K562 (cell line): ENCODE results near the gene PNPLA7. TPM values are rescaled to one million over a fixed set of nuclear protein-coding genes. Genes with fewer than 3 reads are reported as not detected.

Source experiments
- CC2D1A ChIP-seq: fragments of 450-650 bp; IDR thresholded peaks from 2 replicates; pipeline ENCODE4 v1.6.1; 2017; ENCODE audit warnings: mild to moderate bottlenecking
- FOS ChIP-seq: IDR thresholded peaks from 3 replicates; pipeline ENCODE4 v1.6.1; 2011; ENCODE audit not compliant: insufficient read length; ENCODE audit errors: extremely low read depth
- NCOR1 ChIP-seq: fragments of 450-650 bp; IDR thresholded peaks from 2 replicates; pipeline ENCODE4 v1.6.1; 2016; ENCODE audit warnings: mild to moderate bottlenecking, moderate library complexity
- NELFE ChIP-seq: IDR thresholded peaks from 2 replicates; pipeline ENCODE4 v1.6.1; 2011; ENCODE audit warnings: mild to moderate bottlenecking; ENCODE audit not compliant: insufficient read depth, insufficient read length
- NUFIP1 ChIP-seq: fragments of 450-650 bp; IDR thresholded peaks from 2 replicates; pipeline ENCODE4 v1.6.1; 2018; ENCODE audit not compliant: partially characterized antibody
- SNIP1 ChIP-seq: fragments of 450-650 bp; IDR thresholded peaks from 2 replicates; pipeline ENCODE4 v1.7.1; 2017; ENCODE audit warnings: low read depth, mild to moderate bottlenecking
- TAF7 ChIP-seq: fragments of 450-650 bp; IDR thresholded peaks from 2 replicates; pipeline ENCODE4 v1.6.1; 2016; ENCODE audit warnings: missing genetic modification characterization, missing compliant biosample characterization
- TGIF2 ChIP-seq: sonication (generic); formaldehyde crosslinking; IDR thresholded peaks from 2 replicates; pipeline ENCODE4 v1.8.1; 2022; ENCODE audit warnings: mild to moderate bottlenecking, missing genetic modification reagents, moderate library complexity
- ZKSCAN1 ChIP-seq: fragments of 150-350 bp; IDR thresholded peaks from 2 replicates; pipeline ENCODE4 v1.6.1; 2016; ENCODE audit warnings: low read depth, low read length
- ZNF165 ChIP-seq: fragments of 250-450 bp; sonication (Bioruptor Pico); IDR thresholded peaks from 2 replicates; pipeline ENCODE4 v1.4.0; 2020; ENCODE audit warnings: borderline replicate concordance
- polyA plus RNA-seq, 8 experiments: library from polyadenylated mRNA; depleted of rRNA in 4 of 8; stranded (reverse) in 5 of 8; unstranded in 3 of 8; fragments of >200 nt; fragmentation: Nextera tagmentation in 2 of 8; fragmentation: Illumina TruSeq in 1 of 8; extraction: Ambion mirVana in 2 of 8; extraction: Trizol in 1 of 8; gene quantifications; 2 replicates each; pipeline versions ENCODE4 v1.2.1 to v1.2.3, GENCODE V29; 2011 to 2014; ENCODE audit warnings: inconsistent platforms in 1 of 8, missing spikeins in 1 of 8
- total RNA-seq, 7 experiments: library from RNA; depleted of rRNA in 6 of 7; stranded (reverse); fragments of >200 nt in 6 of 7; fragmentation: Illumina TruSeq in 2 of 7; extraction: Trizol in 2 of 7; gene quantifications; 2 replicates each; pipeline versions ENCODE4 v1.2.1 to v1.2.3, GENCODE V29; 2011 to 2021; ENCODE audit warnings: low replicate concordance in 1 of 7
- TF ChIP-seq, protein P1 (sequence below): fragments of 200-600 bp; sonication (generic); IDR thresholded peaks from one replicate; pipeline ENCODE4 v1.6.1; 2012; ENCODE audit warnings: mild to moderate bottlenecking, low read depth, low read length, inconsistent platforms
- TF ChIP-seq, protein P2 (sequence below): sonication (generic); formaldehyde crosslinking; IDR thresholded peaks from 2 replicates; pipeline ENCODE4 v1.8.0; 2022; ENCODE audit warnings: missing genetic modification reagents, mild to moderate bottlenecking, moderate library complexity, borderline replicate concordance

The PNPLA7 gene
- total and polyA plus RNA-seq, 9 of the 15 experiments (the other 6 are each of a cell fraction or from before 2014, with no cell fraction given): 0.01 to 0.85 (median 0.19) TPM; not detected in 1

DNA sequence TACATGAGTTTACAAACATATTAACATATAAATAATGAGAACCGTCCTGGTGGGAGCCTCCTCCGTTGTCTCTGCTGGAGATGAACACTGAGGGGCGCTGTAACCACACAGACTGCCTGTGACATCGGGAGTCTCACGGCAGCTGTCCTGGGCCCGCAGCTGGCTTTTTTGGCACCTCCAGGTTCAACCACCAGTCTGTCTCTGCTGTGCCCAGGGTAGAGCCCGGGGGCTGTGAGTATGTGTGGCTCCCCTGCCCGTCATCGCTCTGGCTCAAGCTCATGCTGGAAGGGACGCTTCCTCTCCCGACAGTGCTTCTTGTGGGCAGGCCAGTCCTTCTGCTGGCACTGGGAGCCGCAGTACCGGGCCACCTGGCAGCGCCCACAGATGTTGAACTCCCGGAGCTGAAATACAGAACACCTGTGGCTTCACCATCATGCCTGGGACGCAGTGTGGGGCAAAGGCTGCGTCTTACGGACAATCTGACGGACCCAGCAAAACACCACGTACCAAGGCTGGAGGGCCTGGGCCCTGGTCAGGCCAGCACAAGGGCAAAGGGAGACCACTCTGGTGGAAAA is 32.2 kb upstream of the PNPLA7 start (continued):
- TF ChIP-seq, protein P1, sequence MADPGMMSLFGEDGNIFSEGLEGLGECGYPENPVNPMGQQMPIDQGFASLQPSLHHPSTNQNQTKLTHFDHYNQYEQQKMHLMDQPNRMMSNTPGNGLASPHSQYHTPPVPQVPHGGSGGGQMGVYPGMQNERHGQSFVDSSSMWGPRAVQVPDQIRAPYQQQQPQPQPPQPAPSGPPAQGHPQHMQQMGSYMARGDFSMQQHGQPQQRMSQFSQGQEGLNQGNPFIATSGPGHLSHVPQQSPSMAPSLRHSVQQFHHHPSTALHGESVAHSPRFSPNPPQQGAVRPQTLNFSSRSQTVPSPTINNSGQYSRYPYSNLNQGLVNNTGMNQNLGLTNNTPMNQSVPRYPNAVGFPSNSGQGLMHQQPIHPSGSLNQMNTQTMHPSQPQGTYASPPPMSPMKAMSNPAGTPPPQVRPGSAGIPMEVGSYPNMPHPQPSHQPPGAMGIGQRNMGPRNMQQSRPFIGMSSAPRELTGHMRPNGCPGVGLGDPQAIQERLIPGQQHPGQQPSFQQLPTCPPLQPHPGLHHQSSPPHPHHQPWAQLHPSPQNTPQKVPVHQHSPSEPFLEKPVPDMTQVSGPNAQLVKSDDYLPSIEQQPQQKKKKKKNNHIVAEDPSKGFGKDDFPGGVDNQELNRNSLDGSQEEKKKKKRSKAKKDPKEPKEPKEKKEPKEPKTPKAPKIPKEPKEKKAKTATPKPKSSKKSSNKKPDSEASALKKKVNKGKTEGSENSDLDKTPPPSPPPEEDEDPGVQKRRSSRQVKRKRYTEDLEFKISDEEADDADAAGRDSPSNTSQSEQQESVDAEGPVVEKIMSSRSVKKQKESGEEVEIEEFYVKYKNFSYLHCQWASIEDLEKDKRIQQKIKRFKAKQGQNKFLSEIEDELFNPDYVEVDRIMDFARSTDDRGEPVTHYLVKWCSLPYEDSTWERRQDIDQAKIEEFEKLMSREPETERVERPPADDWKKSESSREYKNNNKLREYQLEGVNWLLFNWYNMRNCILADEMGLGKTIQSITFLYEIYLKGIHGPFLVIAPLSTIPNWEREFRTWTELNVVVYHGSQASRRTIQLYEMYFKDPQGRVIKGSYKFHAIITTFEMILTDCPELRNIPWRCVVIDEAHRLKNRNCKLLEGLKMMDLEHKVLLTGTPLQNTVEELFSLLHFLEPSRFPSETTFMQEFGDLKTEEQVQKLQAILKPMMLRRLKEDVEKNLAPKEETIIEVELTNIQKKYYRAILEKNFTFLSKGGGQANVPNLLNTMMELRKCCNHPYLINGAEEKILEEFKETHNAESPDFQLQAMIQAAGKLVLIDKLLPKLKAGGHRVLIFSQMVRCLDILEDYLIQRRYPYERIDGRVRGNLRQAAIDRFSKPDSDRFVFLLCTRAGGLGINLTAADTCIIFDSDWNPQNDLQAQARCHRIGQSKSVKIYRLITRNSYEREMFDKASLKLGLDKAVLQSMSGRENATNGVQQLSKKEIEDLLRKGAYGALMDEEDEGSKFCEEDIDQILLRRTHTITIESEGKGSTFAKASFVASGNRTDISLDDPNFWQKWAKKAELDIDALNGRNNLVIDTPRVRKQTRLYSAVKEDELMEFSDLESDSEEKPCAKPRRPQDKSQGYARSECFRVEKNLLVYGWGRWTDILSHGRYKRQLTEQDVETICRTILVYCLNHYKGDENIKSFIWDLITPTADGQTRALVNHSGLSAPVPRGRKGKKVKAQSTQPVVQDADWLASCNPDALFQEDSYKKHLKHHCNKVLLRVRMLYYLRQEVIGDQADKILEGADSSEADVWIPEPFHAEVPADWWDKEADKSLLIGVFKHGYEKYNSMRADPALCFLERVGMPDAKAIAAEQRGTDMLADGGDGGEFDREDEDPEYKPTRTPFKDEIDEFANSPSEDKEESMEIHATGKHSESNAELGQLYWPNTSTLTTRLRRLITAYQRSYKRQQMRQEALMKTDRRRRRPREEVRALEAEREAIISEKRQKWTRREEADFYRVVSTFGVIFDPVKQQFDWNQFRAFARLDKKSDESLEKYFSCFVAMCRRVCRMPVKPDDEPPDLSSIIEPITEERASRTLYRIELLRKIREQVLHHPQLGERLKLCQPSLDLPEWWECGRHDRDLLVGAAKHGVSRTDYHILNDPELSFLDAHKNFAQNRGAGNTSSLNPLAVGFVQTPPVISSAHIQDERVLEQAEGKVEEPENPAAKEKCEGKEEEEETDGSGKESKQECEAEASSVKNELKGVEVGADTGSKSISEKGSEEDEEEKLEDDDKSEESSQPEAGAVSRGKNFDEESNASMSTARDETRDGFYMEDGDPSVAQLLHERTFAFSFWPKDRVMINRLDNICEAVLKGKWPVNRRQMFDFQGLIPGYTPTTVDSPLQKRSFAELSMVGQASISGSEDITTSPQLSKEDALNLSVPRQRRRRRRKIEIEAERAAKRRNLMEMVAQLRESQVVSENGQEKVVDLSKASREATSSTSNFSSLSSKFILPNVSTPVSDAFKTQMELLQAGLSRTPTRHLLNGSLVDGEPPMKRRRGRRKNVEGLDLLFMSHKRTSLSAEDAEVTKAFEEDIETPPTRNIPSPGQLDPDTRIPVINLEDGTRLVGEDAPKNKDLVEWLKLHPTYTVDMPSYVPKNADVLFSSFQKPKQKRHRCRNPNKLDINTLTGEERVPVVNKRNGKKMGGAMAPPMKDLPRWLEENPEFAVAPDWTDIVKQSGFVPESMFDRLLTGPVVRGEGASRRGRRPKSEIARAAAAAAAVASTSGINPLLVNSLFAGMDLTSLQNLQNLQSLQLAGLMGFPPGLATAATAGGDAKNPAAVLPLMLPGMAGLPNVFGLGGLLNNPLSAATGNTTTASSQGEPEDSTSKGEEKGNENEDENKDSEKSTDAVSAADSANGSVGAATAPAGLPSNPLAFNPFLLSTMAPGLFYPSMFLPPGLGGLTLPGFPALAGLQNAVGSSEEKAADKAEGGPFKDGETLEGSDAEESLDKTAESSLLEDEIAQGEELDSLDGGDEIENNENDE: no peak
- TF ChIP-seq CC2D1A (no peak), NUFIP1 (no peak), FOS (no peak), SNIP1 (no peak), NELFE (no peak), TGIF2 (CRISPR knock-in tag) (no peak), NCOR1 (no peak), ZKSCAN1 (no peak), TAF7 (tag) (no peak), ZNF165 (CRISPR knock-in tag) (no peak)
- TF ChIP-seq, protein P2, sequence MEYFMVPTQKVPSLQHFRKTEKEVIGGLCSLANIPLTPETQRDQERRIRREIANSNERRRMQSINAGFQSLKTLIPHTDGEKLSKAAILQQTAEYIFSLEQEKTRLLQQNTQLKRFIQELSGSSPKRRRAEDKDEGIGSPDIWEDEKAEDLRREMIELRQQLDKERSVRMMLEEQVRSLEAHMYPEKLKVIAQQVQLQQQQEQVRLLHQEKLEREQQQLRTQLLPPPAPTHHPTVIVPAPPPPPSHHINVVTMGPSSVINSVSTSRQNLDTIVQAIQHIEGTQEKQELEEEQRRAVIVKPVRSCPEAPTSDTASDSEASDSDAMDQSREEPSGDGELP (CRISPR knock-in tag): peak; percentile 40; the same call in 1 of the 2 replicates
